Measurements from ENCODE around the gene AGRN. TPM values are rescaled to one million over a fixed set of nuclear protein-coding genes. Genes with fewer than 3 reads are reported as not detected.
"Not testable (repeated sequence)": the region's sequence is repeated elsewhere in the genome, so short reads cannot be mapped to it uniquely, and the experiment has no call there.

Gene AGRN
- total RNA-seq, 1 donor from 2014 or later = 166 TPM

DNA sequence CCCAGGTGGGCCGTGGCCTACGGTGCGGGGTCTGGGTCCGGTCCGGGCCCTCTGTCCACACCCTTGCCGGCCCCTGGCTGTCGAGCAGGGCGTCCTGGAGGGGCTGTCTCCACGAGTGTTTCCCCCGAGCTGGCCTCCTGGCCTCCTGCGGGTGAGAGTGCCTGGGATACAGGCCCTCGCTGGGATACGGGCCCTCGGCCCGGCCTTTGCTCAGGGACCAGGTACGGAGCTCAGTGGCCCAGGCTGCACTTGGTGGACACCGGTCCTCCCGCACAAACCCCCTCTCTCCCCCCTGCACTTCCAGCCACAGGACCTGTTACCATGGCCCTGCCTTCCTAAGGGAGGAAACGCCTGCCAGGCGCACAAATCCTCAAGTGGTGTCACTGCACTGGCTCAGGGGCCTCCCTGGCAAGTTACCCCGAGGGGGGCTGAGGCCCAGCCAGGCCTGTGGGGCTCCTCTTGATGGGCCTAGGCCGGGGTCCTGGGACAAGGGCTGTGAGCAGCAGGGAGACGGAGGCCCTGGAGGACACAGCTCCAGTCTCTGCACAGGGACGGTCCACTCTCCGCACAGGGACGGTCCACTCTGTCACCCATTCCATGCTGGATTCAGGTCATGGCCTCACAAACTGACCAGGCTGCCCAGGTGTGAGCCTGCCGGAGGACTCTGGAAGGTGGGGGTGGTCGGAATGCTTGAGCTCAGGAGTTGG is 72.4 kb downstream of the AGRN start:
- no peaks in the 10 kb centered on the region for H3K9me3 Mint-ChIP-seq
- H3K27me3 Mint-ChIP-seq = no peaks in the 10 kb centered on the region
- DNase-seq (ENCODE audit: extremely low spot score, unreplicated experiment) = peak; percentile 74
- peaks cover 4% of the 10 kb centered on the region for H3K36me3 Mint-ChIP-seq
- no peaks in the 10 kb centered on the region for H3K4me1 Mint-ChIP-seq (ENCODE audit: unreplicated experiment)
- no peak overlapping the region for H3K27ac Mint-ChIP-seq
- no peak overlapping the region for H3K4me3 Mint-ChIP-seq
- TF ChIP-seq, protein P1, sequence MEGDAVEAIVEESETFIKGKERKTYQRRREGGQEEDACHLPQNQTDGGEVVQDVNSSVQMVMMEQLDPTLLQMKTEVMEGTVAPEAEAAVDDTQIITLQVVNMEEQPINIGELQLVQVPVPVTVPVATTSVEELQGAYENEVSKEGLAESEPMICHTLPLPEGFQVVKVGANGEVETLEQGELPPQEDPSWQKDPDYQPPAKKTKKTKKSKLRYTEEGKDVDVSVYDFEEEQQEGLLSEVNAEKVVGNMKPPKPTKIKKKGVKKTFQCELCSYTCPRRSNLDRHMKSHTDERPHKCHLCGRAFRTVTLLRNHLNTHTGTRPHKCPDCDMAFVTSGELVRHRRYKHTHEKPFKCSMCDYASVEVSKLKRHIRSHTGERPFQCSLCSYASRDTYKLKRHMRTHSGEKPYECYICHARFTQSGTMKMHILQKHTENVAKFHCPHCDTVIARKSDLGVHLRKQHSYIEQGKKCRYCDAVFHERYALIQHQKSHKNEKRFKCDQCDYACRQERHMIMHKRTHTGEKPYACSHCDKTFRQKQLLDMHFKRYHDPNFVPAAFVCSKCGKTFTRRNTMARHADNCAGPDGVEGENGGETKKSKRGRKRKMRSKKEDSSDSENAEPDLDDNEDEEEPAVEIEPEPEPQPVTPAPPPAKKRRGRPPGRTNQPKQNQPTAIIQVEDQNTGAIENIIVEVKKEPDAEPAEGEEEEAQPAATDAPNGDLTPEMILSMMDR (conservative IDR thresholded peaks at IDR 0.05) = no peak

- Mint-ChIP-seq H3K9me3 (no peaks in the 10 kb centered on the region), H3K36me3 (peaks cover 4% of the 10 kb centered on the region), H3K27ac (no peak overlapping the region), H3K27me3 (no peaks in the 10 kb centered on the region), H3K4me1 (ENCODE audit: unreplicated experiment) (no peaks in the 10 kb centered on the region), H3K4me3 (no peak overlapping the region)
- TF ChIP-seq, protein P1 (conservative IDR thresholded peaks at IDR 0.05) = no peak
- peak; percentile 58 for DNase-seq (ENCODE audit: extremely low spot score, unreplicated experiment)
Observed at GRCh38 chr1:1092894-1093609, 73.1 kb downstream of the AGRN start.

- DNase-seq (ENCODE audit: extremely low spot score, unreplicated experiment) = peak; percentile 59
- Mint-ChIP-seq H3K36me3 (peaks cover 4% of the 10 kb centered on the region), H3K27me3 (no peaks in the 10 kb centered on the region), H3K4me1 (ENCODE audit: unreplicated experiment) (no peaks in the 10 kb centered on the region), H3K27ac (no peak overlapping the region), H3K9me3 (no peaks in the 10 kb centered on the region), H3K4me3 (no peak overlapping the region)
- TF ChIP-seq, protein P1 (conservative IDR thresholded peaks at IDR 0.05) = no peak
Observed at GRCh38 chr1:1093610-1093943, 73.7 kb downstream of the AGRN start.

DNA sequence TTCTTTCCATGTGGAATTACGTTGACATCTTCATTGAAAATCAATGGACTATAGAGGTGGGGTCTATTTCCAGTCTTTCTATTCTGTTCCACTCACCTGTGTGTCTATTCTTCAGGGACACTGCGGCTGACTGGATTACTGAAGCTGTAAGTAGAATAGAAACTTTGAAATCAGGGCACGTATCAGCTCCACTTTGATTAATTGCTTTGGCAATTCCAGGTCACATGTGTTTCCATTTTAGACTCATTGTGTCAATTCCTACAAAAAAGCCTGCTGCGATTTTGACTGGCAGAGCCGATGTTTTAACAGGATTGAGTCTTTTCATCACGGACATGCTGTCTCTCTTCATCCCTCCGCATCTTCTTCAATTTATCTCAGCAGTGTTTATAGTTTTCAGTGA is 75.1 kb downstream of the AGRN start:
- TF ChIP-seq, protein P1 (conservative IDR thresholded peaks at IDR 0.05) = no peak
- H3K4me1 Mint-ChIP-seq (ENCODE audit: unreplicated experiment) = no peaks in the 10 kb centered on the region
- H3K27ac Mint-ChIP-seq = no peak overlapping the region
- no peak overlapping the region for H3K4me3 Mint-ChIP-seq
- H3K9me3 Mint-ChIP-seq = peaks cover 8% of the 10 kb centered on the region
- no peaks in the 10 kb centered on the region for H3K27me3 Mint-ChIP-seq
- no peak for DNase-seq (ENCODE audit: extremely low spot score, unreplicated experiment)
- peaks cover 10% of the 10 kb centered on the region for H3K36me3 Mint-ChIP-seq

GRCh38 chr1:1096136-1096535 is 76.2 kb downstream of the AGRN start:
- H3K9me3 Mint-ChIP-seq = peaks cover 12% of the 10 kb centered on the region
- DNase-seq (ENCODE audit: extremely low spot score, unreplicated experiment); H3K4me3 Mint-ChIP-seq; H3K4me1 Mint-ChIP-seq (ENCODE audit: unreplicated experiment); H3K27me3 Mint-ChIP-seq; H3K27ac Mint-ChIP-seq: not testable (repeated sequence)
- peaks cover 14% of the 10 kb centered on the region for H3K36me3 Mint-ChIP-seq

DNA sequence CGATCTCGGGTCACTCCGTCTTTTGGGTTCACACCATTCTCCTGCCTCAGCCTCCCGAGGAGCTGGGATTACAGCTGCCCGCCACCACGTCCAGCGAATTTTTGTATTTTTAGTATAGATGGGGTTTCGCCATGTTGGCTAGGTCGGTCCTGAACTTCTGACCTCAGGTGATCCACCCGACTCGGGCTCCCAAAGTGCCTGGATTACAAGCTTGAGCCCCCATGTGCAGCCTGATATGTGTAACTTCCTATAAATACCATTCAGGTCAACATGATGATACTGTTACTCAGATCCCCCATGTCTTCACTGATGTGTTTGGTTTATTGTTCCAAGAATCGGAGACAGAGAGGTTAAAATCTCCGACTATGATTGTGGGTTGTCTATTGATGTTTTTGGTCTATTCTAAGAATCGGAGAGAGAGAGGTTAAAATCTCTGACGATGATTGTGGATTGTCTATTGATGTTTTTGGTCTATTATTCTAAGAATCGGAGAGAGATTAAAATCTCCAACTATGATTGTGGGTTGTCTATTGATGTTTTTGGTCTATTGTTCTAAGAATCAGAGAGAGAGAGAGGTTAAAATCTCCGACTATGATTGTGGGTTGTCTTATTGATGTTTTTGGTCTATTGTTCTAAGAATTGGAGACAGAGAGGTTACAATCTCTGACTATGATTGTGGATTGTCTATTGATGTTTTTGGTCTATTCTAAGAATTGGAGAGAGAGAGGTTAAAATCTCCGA is 78.9 kb downstream of the AGRN start:
- H3K4me3 Mint-ChIP-seq = no peak overlapping the region
- H3K36me3 Mint-ChIP-seq = peaks cover 14% of the 10 kb centered on the region
- H3K27me3 Mint-ChIP-seq = no peaks in the 10 kb centered on the region
- no peaks in the 10 kb centered on the region for H3K4me1 Mint-ChIP-seq (ENCODE audit: unreplicated experiment)
- TF ChIP-seq, protein P1 (conservative IDR thresholded peaks at IDR 0.05) = no peak
- peaks cover 12% of the 10 kb centered on the region for H3K9me3 Mint-ChIP-seq
- no peak overlapping the region for H3K27ac Mint-ChIP-seq
- peak; percentile 24 for DNase-seq (ENCODE audit: extremely low spot score, unreplicated experiment)
